Small intestine (tissue), 7 donors: ENCODE measurements around the gene LONRF3. TPM values are rescaled to one million over a fixed set of nuclear protein-coding genes. Genes with fewer than 3 reads are reported as not detected.
A peak's percentile ranks its signal among the peaks of the same experiment; 100 is the strongest.
"Not testable (repeated sequence)": the region's sequence is repeated elsewhere in the genome, so short reads cannot be mapped to it uniquely, and the experiment has no call there.

Source experiments
- DNase-seq, 2 donors: peaks; one replicate each; pipeline versions ENCODE4 v3.0.0 to v3.0.0-alpha.2; 2013
- FAIRE-seq: peaks from 2 replicates; lab custom pipeline; 2012; peaks lifted over from hg19 to GRCh38; lab: Jason Lieb, UNC
- H3K27ac ChIP-seq, 3 donors: one replicate each; pipeline ENCODE4 v1.5.1; 2013; ENCODE audit warnings: low read length in 2 of 3, mild to moderate bottlenecking in 2 of 3, control low read depth in 1 of 3, inconsistent platforms in 1 of 3, low read depth in 1 of 3, moderate library complexity in 1 of 3
- H3K27me3 ChIP-seq, 3 donors: one replicate each; pipeline ENCODE4 v1.6.1; 2013; ENCODE audit warnings: low read length in 3 of 3, inconsistent platforms in 1 of 3; ENCODE audit not compliant: control insufficient read depth in 3 of 3, insufficient read depth in 3 of 3
- H3K36me3 ChIP-seq, 3 donors: one replicate each; pipeline ENCODE4 v1.6.1; 2013; ENCODE audit warnings: low read length in 3 of 3, inconsistent platforms in 1 of 3, low read depth in 1 of 3, mild to moderate bottlenecking in 1 of 3, moderate library complexity in 1 of 3; ENCODE audit not compliant: control insufficient read depth in 3 of 3, insufficient read depth in 2 of 3
- H3K4me1 ChIP-seq, 3 donors: one replicate each; pipeline ENCODE4 v1.6.1; 2013; ENCODE audit warnings: low read length in 2 of 3, inconsistent platforms in 1 of 3, low read depth in 1 of 3, mild to moderate bottlenecking in 1 of 3, moderate library complexity in 1 of 3; ENCODE audit not compliant: control insufficient read depth in 3 of 3, insufficient read depth in 2 of 3
- H3K4me3 ChIP-seq, 3 donors: one replicate each; pipeline ENCODE4 v1.5.1; 2013; ENCODE audit warnings: low read length in 3 of 3, control low read depth in 1 of 3, inconsistent platforms in 1 of 3, low read depth in 1 of 3, mild to moderate bottlenecking in 1 of 3, moderate library complexity in 1 of 3
- H3K9me3 ChIP-seq, 2 donors: one replicate each; pipeline ENCODE4 v1.6.1; 2013; ENCODE audit warnings: low read depth in 1 of 2, low read length in 1 of 2; ENCODE audit not compliant: control insufficient read depth in 2 of 2, insufficient read depth in 1 of 2
- WGBS, 3 donors: extraction: QIAGEN DNeasy Blood & Tissue Kit; methylation state at CpG; one replicate each; pipeline ENCODE4 v1.1.7; 2013; 5-methylcytosine and 5-hydroxymethylcytosine counted together
- polyA plus RNA-seq, 4 donors: library from polyadenylated mRNA; stranded (reverse) in 3 of 4; unstranded in 1 of 4; fragments of 200-250 nt in 3 of 4; fragments of 120-200 nt in 1 of 4; gene quantifications; one replicate each; pipeline versions ENCODE4 v1.2.1 to v1.2.3, GENCODE V29; 2013
- donor health status: healthy with polysubstance abuse.
- donor health status: control.
- donor health status: control.
- donor health status: Bipolar disorder and iron deficiency.
- donor health status: healthy.

The LONRF3 gene
- polyA plus RNA-seq, 4 donors, result 2.0 to 3.4 (median 2.3) TPM

- 46 to 61% (median 55%) methylated on average over 4 of the region's 4 CpGs for WGBS, 3 donors
- H3K36me3 ChIP-seq, result peaks cover 0 to 16% (median 0%) of the 10 kb centered on the region in 3 donors
- not testable (repeated sequence) for FAIRE-seq
These were observed 18.2 kb downstream of the LONRF3 start for GRCh38 chrX:118992441-118993121.

DNA sequence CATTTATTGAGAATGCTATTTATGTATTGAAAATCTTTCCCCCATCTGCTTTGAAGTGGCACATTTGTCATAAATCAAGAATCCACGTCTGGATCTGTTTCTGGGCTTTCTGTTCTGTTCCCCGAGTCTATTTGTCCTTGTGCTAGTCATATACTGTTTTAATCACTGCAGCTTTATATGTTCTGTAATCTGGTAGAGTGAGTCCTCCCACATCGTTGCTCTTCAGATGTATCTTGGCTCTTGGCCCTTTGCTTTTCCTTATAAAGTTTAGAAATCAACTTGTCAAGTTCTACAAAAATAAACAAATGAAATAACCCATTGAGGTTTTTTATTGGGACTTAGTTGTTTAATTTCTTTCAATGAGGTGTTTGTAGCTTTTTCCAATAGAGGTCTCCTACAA is 29.0 kb downstream of the LONRF3 start:
- WGBS, 3 donors, result 45 to 63% (median 49%) methylated on average over 3 of the region's 3 CpGs
- peaks cover 0 to 6% (median 0%) of the 10 kb centered on the region in 3 donors for H3K4me1 ChIP-seq
- no peaks in the 10 kb centered on the region for H3K27me3 ChIP-seq
- H3K27ac ChIP-seq, result no peak overlapping the region
- H3K4me3 ChIP-seq, result no peak overlapping the region
- no peaks in the 10 kb centered on the region for H3K9me3 ChIP-seq
- FAIRE-seq (no peak), DNase-seq (no peak)
- H3K36me3 ChIP-seq, result peaks cover 0 to 2% (median 0%) of the 10 kb centered on the region in 3 donors

More at GRCh38 chrX:118992441-118993121, 18.2 kb downstream of the LONRF3 start:
- DNase-seq, H3K9me3 ChIP-seq, H3K4me1 ChIP-seq, H3K27me3 ChIP-seq, H3K27ac ChIP-seq, H3K4me3 ChIP-seq: not testable (repeated sequence)

- Histone ChIP-seq H3K4me3 (no peak overlapping the region), H3K27me3 (no peaks in the 10 kb centered on the region), H3K27ac (no peak overlapping the region), H3K36me3 (peaks cover 0 to 2% (median 2%) of the 10 kb centered on the region in 3 donors), H3K4me1 (peaks cover 0 to 4% (median 0%) of the 10 kb centered on the region in 3 donors), H3K9me3 (no peaks in the 10 kb centered on the region)
- DNase-seq (peak; percentile 32 to 51), FAIRE-seq (no peak)
- WGBS, 3 donors, result 8 to 20% (median 9%) methylated on average over 5 of the region's 5 CpGs
These were observed 30.6 kb downstream of the LONRF3 start for GRCh38 chrX:119004920-119005524.

- 82 to 86% (median 83%) methylated on average over 3 of the region's 3 CpGs for WGBS, 3 donors
- FAIRE-seq (no peak), DNase-seq (peak in 1 of 2 donors; percentile 6)
- H3K27me3 ChIP-seq, result no peaks in the 10 kb centered on the region
- no peak overlapping the region for H3K27ac ChIP-seq
- H3K4me1 ChIP-seq, result no peaks in the 10 kb centered on the region
- peaks cover 0 to 5% (median 2%) of the 10 kb centered on the region in 3 donors for H3K36me3 ChIP-seq
- no peak overlapping the region for H3K4me3 ChIP-seq
- no peaks in the 10 kb centered on the region for H3K9me3 ChIP-seq
These were observed 32.9 kb downstream of the LONRF3 start for GRCh38 chrX:119007189-119007770.

- peaks cover 0 to 10% (median 2%) of the 10 kb centered on the region in 3 donors for H3K36me3 ChIP-seq
- WGBS, 3 donors, result 5 to 16% (median 12%) methylated on average over 3 of the region's 3 CpGs
- no peaks in the 10 kb centered on the region for H3K4me1 ChIP-seq
- no peaks in the 10 kb centered on the region for H3K27me3 ChIP-seq
- FAIRE-seq, result no peak
- no peak overlapping the region for H3K27ac ChIP-seq
- DNase-seq, result peak; percentile 28 to 37
- H3K9me3 ChIP-seq, result no peaks in the 10 kb centered on the region
- H3K4me3 ChIP-seq, result no peak overlapping the region
These were observed 33.8 kb downstream of the LONRF3 start for GRCh38 chrX:119008110-119008744.

DNA sequence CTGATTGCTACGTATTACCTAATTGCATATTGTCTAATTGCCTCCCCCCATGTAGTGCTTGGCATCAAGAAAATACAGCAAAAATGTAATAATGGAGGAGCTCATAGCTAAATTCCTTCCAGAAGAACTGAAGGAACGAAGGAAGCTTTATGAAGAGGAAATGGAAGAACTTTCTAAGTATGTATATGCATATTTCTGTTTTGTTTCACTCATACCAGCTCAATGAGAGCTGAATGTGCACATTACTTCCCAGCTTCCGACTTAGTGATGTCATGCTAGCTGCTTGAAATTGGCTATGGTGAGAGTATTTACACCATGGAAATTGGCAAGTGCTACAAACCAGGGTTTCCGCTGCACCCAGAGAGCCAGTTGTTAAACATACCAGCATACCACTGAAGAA is 34.7 kb downstream of the LONRF3 start:
- no peaks in the 10 kb centered on the region for H3K9me3 ChIP-seq
- H3K27me3 ChIP-seq, result no peaks in the 10 kb centered on the region
- no peak for DNase-seq
- no peak for FAIRE-seq
- no peak overlapping the region for H3K4me3 ChIP-seq
- no peaks in the 10 kb centered on the region for H3K4me1 ChIP-seq
- H3K36me3 ChIP-seq, result peaks cover 0 to 10% (median 2%) of the 10 kb centered on the region in 3 donors
- 67 to 91% (median 90%) methylated on average over 4 of the region's 4 CpGs for WGBS, 3 donors
- H3K27ac ChIP-seq, result no peak overlapping the region

GRCh38 chrX:119010491-119010890 is 36.1 kb downstream of the LONRF3 start:
- Histone ChIP-seq H3K36me3 (peaks cover 0 to 10% (median 2%) of the 10 kb centered on the region in 3 donors), H3K27me3 (no peaks in the 10 kb centered on the region), H3K9me3 (no peaks in the 10 kb centered on the region), H3K4me3 (no peak overlapping the region), H3K27ac (no peak overlapping the region), H3K4me1 (no peaks in the 10 kb centered on the region)
- FAIRE-seq (no peak), DNase-seq (no peak)
- WGBS, 3 donors, result 83 to 95% (median 92%) methylated on average over 5 of the region's 5 CpGs

GRCh38 chrX:119013164-119013563 is 38.7 kb downstream of the LONRF3 start:
- Histone ChIP-seq H3K4me3 (no peak overlapping the region), H3K36me3 (peaks cover 0 to 14% (median 2%) of the 10 kb centered on the region in 3 donors), H3K4me1 (no peaks in the 10 kb centered on the region), H3K9me3 (no peaks in the 10 kb centered on the region), H3K27ac (no peak overlapping the region), H3K27me3 (no peaks in the 10 kb centered on the region)
- no peak for DNase-seq
- 87 to 96% (median 88%) methylated on average over 3 of the region's 3 CpGs for WGBS, 3 donors
- no peak for FAIRE-seq
